Upper lobe of right lung (tissue), 1 donor: ENCODE results near the gene EXOSC3. TPM values are rescaled to one million over a fixed set of nuclear protein-coding genes. Genes with fewer than 3 reads are reported as not detected.

Experiments used
- ATAC-seq: fragments of 200-7000 bp; cut with Tn5 transposase; one replicate; pipeline ENCODE4 v1.9.1; 2020; ENCODE audit warnings: mild to moderate bottlenecking, moderate library complexity
- DNase-seq: peaks from one replicate; pipeline ENCODE4 v3.0.0-alpha.2; 2020
- H3K27ac ChIP-seq: fragments of 200-600 bp; one replicate; pipeline ENCODE4 v1.8.0; 2022
- H3K27me3 ChIP-seq: fragments of 200-600 bp; one replicate; pipeline ENCODE4 v1.8.0; 2022; ENCODE audit warnings: mild to moderate bottlenecking
- H3K36me3 ChIP-seq: fragments of 200-600 bp; one replicate; pipeline ENCODE4 v1.8.0; 2022
- H3K4me1 ChIP-seq: fragments of 200-600 bp; one replicate; pipeline ENCODE4 v1.8.0; 2022
- H3K4me3 ChIP-seq: fragments of 200-600 bp; one replicate; pipeline ENCODE4 v1.8.0; 2022; ENCODE audit warnings: mild to moderate bottlenecking
- H3K9me3 ChIP-seq: fragments of 200-600 bp; one replicate; pipeline ENCODE4 v1.8.0; 2022
- CTCF ChIP-seq: fragments of 200-600 bp; IDR thresholded peaks from one replicate; pipeline ENCODE4 v1.8.0; 2022; ENCODE audit warnings: antibody characterized with exemption
- intact Hi-C: fragments of 100-400 bp; cut with DNase I; formaldehyde crosslinking; loops from one replicate; pipeline ENCODE4 v1.11.0; 2022
- total RNA-seq: library from RNA; stranded (reverse); fragmentation: NEBNext Ultra II Directional; extraction: Animal tissue kit (Norgen Biotek cat#: 25700); gene quantifications from one replicate; pipeline ENCODE4 v1.2.1, GENCODE V29; 2021
- donor health status: DM: no; HTN: yes; CAD: no; lungs with severe emphysema.

EXOSC3 gene
- total RNA-seq, 1 donor from 2014 or later = 23.7 TPM

- Histone ChIP-seq H3K27me3 (no peaks in the 10 kb centered on the region), H3K9me3 (no peaks in the 10 kb centered on the region), H3K36me3 (no peaks in the 10 kb centered on the region), H3K4me1 (peaks cover 24% of the 10 kb centered on the region), H3K27ac (peak within 1 kb of the TSS; percentile 85), H3K4me3 (peak within 1 kb of the TSS; percentile 95)
- peak; percentile 98 for ATAC-seq
- peak; percentile 94 for DNase-seq
- no peak for TF ChIP-seq CTCF
- intact Hi-C loops = no loop called here
These were observed 15.9 kb upstream of the EXOSC3 start, which contains the start of gene DCAF10 for GRCh38 chr9:37800631-37801286. DCAF10 (plus strand) TSS chr9:37800797; CDS start chr9:37800867, 70 bp downstream.

DNA sequence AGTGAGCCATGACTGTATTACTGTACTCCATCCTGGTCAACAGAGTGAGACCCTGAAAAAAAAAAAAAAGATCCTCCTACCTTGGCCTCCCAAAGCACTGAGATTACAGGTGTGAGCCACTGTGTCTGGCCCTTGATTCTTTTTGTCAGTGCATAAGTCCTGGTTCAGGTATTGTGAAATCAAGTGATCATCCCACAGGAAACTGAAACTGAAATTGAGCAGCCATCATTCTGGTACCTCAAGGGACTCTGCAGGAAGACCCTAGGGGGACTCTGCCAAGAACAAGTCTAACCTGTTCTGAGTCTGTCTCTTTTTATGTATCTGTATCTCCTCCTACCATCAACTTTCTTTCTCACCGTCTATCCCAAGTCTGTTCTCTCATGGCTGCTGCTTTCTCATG, 13.8 kb upstream of the EXOSC3 start:
- no peaks in the 10 kb centered on the region for H3K27me3 ChIP-seq
- peaks cover 24% of the 10 kb centered on the region for H3K4me1 ChIP-seq
- intact Hi-C loops = no loop called here
- no peaks in the 10 kb centered on the region for H3K36me3 ChIP-seq
- H3K4me3 ChIP-seq = no peak overlapping the region
- H3K27ac ChIP-seq = no peak overlapping the region
- TF ChIP-seq CTCF = no peak
- no peak for ATAC-seq
- H3K9me3 ChIP-seq = no peaks in the 10 kb centered on the region
- DNase-seq = no peak

DNA sequence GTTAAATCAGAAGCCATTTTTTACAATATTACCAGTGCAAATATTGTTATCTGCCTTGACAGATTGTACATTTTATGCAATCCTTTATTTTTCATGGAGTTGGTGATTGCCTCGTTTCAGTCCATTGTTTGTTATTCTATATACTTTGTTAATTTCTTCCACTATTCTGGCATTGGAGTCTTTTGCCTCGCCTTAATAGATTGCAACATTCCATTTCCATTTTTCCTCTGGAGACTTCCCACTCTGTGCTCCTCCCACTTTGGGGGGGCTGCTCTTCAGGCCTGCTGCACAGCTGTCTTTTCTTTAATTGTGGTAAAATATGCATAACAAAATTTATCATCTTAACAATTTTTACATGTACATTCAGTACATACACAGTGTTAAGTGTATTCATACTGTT, 11.4 kb upstream of the EXOSC3 start:
- no peaks in the 10 kb centered on the region for H3K9me3 ChIP-seq
- ATAC-seq (no peak), DNase-seq (no peak)
- H3K27ac ChIP-seq = no peak overlapping the region
- intact Hi-C loops = no loop called here
- no peak overlapping the region for H3K4me3 ChIP-seq
- no peak for TF ChIP-seq CTCF
- peaks cover 6% of the 10 kb centered on the region for H3K4me1 ChIP-seq
- no peaks in the 10 kb centered on the region for H3K36me3 ChIP-seq
- no peaks in the 10 kb centered on the region for H3K27me3 ChIP-seq

- no peak for ATAC-seq
- no peak overlapping the region for H3K4me3 ChIP-seq
These were observed 7.3 kb upstream of the EXOSC3 start for GRCh38 chr9:37792122-37792521.

GRCh38 chr9:37790096-37790495, 5.2 kb upstream of the EXOSC3 start:
- no peak for DNase-seq
- peaks cover 3% of the 10 kb centered on the region for H3K4me1 ChIP-seq
- TF ChIP-seq CTCF = no peak
- no peaks in the 10 kb centered on the region for H3K9me3 ChIP-seq
- intact Hi-C loops = no loop called here
- ATAC-seq = no peak
- no peak overlapping the region for H3K4me3 ChIP-seq
- H3K27me3 ChIP-seq = no peaks in the 10 kb centered on the region
- H3K36me3 ChIP-seq = no peaks in the 10 kb centered on the region
- no peak overlapping the region for H3K27ac ChIP-seq

More at GRCh38 chr9:37792122-37792521, 7.3 kb upstream of the EXOSC3 start:
- H3K4me1 ChIP-seq = no peaks in the 10 kb centered on the region
- DNase-seq = no peak
- TF ChIP-seq CTCF = no peak
- no peaks in the 10 kb centered on the region for H3K27me3 ChIP-seq
- H3K9me3 ChIP-seq = no peaks in the 10 kb centered on the region
- no peaks in the 10 kb centered on the region for H3K36me3 ChIP-seq
- intact Hi-C loops = no loop called here
- H3K27ac ChIP-seq = no peak overlapping the region
